ENCODE measurements around the gene SUSD6. TPM values are rescaled to one million over a fixed set of nuclear protein-coding genes. Genes with fewer than 3 reads are reported as not detected.
A peak's percentile ranks its signal among the peaks of the same experiment; 100 is the strongest.

Gene SUSD6
- total and polyA plus RNA-seq, 4 donors = 6.8 to 10.8 (median 7.6) TPM

DNA sequence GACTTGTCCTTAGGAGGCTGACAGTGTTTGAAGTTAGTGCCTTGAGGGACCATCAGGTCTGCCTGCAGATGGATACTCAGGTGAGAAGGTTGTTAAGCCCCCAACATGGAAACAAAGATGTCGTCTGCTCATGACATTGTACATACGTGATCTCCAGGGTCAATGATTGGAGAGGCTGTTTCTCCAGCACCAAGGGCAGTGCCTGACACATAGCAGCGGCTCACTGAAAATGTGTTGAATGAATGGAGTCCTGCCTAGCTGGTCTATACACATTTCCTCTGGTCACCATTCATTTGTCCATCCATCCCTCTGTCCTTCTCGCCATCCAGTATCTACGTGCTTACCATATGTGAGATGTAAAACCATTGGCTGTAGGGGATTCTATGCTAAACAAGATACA lies 43.8 kb upstream of the SUSD6 start:
- 84% methylated on average over 5 of the region's 5 CpGs for WGBS

DNA sequence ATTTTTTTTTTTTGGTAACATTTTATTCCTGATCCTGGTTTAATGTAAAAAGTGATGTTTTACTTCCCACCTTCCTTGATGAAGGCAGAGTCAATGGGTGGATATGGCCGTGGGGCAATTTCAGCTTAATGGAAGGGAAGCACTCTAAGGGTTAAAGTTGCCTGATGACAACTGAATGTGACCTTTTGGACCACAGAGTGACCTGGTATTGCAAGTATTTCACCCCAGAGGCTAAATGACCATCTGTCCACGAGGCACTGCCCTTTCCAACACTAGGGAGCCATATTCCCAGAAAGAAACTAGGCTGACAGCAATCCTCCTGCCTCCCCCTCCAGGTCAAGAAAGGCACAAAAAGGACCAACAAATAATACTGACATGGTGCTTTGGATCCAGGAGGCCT lies 41.5 kb upstream of the SUSD6 start:
- DNase-seq (ENCODE audit: low spot score) = no peak
- Histone ChIP-seq H3K9ac (ENCODE audit: low read depth in 1 of 2, low read length in 2 of 2) (no peak overlapping the region), H3K27me3 (ENCODE audit: control insufficient read depth in 4 of 4, insufficient read depth in 4 of 4, low read length in 3 of 4) (peaks cover 4 to 19% (median 8%) of the 10 kb centered on the region in 4 donors), H3K27ac (ENCODE audit: low read depth in 1 of 2, low read length in 2 of 2) (no peak overlapping the region), H3K9me3 (ENCODE audit: control insufficient read depth in 4 of 4, low read length in 3 of 4) (no peaks in the 10 kb centered on the region), H3K4me3 (ENCODE audit: low read depth in 1 of 3, low read length in 3 of 3) (no peak overlapping the region), H3K36me3 (ENCODE audit: control insufficient read depth in 4 of 4, insufficient read depth in 3 of 4, low read depth in 1 of 4, low read length in 3 of 4) (no peaks in the 10 kb centered on the region), H3K4me1 (ENCODE audit: control insufficient read depth in 4 of 4, insufficient read depth in 4 of 4, low read length in 3 of 4) (peaks cover 8 to 33% (median 15%) of the 10 kb centered on the region in 4 donors)
- WGBS = 49% methylated on average over 2 of the region's 2 CpGs
- TF ChIP-seq HNF4A (conservative IDR thresholded peaks at IDR 0.05) (peak; percentile 42 to 72), SP1 (IDR thresholded peaks at IDR 0.05) (no peak)

More for the DNA sequence above, 43.8 kb upstream of the SUSD6 start:
- H3K4me1 ChIP-seq (ENCODE audit: control insufficient read depth in 4 of 4, insufficient read depth in 4 of 4, low read length in 3 of 4) = peaks cover 8 to 13% (median 11%) of the 10 kb centered on the region in 4 donors
- H3K9ac ChIP-seq (ENCODE audit: low read depth in 1 of 2, low read length in 2 of 2) = no peak overlapping the region
- no peaks in the 10 kb centered on the region for H3K36me3 ChIP-seq (ENCODE audit: control insufficient read depth in 4 of 4, insufficient read depth in 3 of 4, low read depth in 1 of 4, low read length in 3 of 4)
- no peak overlapping the region for H3K4me3 ChIP-seq (ENCODE audit: low read depth in 1 of 3, low read length in 3 of 3)
- peaks cover 3 to 12% (median 9%) of the 10 kb centered on the region in 4 donors for H3K27me3 ChIP-seq (ENCODE audit: control insufficient read depth in 4 of 4, insufficient read depth in 4 of 4, low read length in 3 of 4)
- H3K27ac ChIP-seq (ENCODE audit: low read depth in 1 of 2, low read length in 2 of 2) = no peak overlapping the region
- TF ChIP-seq RXRA (IDR thresholded peaks at IDR 0.05) (no peak), TAF1 (conservative IDR thresholded peaks at IDR 0.05) (no peak), HNF4A (conservative IDR thresholded peaks at IDR 0.05) (no peak), YY1 (IDR thresholded peaks at IDR 0.05) (no peak)
- TF ChIP-seq, protein P1, sequence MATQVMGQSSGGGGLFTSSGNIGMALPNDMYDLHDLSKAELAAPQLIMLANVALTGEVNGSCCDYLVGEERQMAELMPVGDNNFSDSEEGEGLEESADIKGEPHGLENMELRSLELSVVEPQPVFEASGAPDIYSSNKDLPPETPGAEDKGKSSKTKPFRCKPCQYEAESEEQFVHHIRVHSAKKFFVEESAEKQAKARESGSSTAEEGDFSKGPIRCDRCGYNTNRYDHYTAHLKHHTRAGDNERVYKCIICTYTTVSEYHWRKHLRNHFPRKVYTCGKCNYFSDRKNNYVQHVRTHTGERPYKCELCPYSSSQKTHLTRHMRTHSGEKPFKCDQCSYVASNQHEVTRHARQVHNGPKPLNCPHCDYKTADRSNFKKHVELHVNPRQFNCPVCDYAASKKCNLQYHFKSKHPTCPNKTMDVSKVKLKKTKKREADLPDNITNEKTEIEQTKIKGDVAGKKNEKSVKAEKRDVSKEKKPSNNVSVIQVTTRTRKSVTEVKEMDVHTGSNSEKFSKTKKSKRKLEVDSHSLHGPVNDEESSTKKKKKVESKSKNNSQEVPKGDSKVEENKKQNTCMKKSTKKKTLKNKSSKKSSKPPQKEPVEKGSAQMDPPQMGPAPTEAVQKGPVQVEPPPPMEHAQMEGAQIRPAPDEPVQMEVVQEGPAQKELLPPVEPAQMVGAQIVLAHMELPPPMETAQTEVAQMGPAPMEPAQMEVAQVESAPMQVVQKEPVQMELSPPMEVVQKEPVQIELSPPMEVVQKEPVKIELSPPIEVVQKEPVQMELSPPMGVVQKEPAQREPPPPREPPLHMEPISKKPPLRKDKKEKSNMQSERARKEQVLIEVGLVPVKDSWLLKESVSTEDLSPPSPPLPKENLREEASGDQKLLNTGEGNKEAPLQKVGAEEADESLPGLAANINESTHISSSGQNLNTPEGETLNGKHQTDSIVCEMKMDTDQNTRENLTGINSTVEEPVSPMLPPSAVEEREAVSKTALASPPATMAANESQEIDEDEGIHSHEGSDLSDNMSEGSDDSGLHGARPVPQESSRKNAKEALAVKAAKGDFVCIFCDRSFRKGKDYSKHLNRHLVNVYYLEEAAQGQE (IDR thresholded peaks at IDR 0.05) = no peak
- TF ChIP-seq, protein P2, sequence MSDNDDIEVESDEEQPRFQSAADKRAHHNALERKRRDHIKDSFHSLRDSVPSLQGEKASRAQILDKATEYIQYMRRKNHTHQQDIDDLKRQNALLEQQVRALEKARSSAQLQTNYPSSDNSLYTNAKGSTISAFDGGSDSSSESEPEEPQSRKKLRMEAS (IDR thresholded peaks at IDR 0.05) = no peak
- H3K9me3 ChIP-seq (ENCODE audit: control insufficient read depth in 4 of 4, low read length in 3 of 4) = no peaks in the 10 kb centered on the region
- DNase-seq (ENCODE audit: low spot score) = no peak

DNA sequence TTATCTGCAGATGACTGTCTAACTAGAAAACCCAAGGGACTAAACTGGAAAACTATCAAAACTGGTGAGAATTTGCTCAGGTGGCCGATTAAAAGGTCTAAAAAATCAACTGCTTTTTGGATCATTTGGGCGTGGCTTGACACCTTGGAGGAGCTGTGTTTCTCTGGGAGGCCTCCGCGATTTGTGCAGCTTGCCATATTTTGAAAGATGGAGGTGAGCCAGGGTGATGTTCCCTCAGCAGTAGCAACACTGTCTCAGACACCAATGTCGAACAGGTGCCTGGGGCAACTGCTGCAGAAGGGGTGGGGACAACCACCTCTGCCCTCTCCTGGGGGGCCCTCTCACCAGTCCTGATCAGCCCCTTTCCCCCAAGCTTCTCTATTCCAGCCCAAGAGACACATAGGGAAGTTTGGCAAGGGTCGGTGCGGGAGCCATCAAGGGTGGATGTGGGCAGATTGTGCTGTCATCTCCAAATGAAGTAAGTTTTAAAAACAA lies 40.5 kb upstream of the SUSD6 start:
- Histone ChIP-seq H3K9ac (ENCODE audit: low read depth in 1 of 2, low read length in 2 of 2) (no peak overlapping the region), H3K36me3 (ENCODE audit: control insufficient read depth in 4 of 4, insufficient read depth in 3 of 4, low read depth in 1 of 4, low read length in 3 of 4) (no peaks in the 10 kb centered on the region), H3K27me3 (ENCODE audit: control insufficient read depth in 4 of 4, insufficient read depth in 4 of 4, low read length in 3 of 4) (peaks cover 4 to 16% (median 8%) of the 10 kb centered on the region in 4 donors), H3K9me3 (ENCODE audit: control insufficient read depth in 4 of 4, low read length in 3 of 4) (no peaks in the 10 kb centered on the region), H3K27ac (ENCODE audit: low read depth in 1 of 2, low read length in 2 of 2) (no peak overlapping the region), H3K4me3 (ENCODE audit: low read depth in 1 of 3, low read length in 3 of 3) (no peak overlapping the region), H3K4me1 (ENCODE audit: control insufficient read depth in 4 of 4, insufficient read depth in 4 of 4, low read length in 3 of 4) (peaks cover 8 to 33% (median 15%) of the 10 kb centered on the region in 4 donors)
- DNase-seq (ENCODE audit: low spot score) = no peak
- 88% methylated on average over 7 of the region's 7 CpGs for WGBS
- TF ChIP-seq YY1 (IDR thresholded peaks at IDR 0.05) = no peak
- TF ChIP-seq RXRA (IDR thresholded peaks at IDR 0.05) = no peak
- TF ChIP-seq, protein P3, sequence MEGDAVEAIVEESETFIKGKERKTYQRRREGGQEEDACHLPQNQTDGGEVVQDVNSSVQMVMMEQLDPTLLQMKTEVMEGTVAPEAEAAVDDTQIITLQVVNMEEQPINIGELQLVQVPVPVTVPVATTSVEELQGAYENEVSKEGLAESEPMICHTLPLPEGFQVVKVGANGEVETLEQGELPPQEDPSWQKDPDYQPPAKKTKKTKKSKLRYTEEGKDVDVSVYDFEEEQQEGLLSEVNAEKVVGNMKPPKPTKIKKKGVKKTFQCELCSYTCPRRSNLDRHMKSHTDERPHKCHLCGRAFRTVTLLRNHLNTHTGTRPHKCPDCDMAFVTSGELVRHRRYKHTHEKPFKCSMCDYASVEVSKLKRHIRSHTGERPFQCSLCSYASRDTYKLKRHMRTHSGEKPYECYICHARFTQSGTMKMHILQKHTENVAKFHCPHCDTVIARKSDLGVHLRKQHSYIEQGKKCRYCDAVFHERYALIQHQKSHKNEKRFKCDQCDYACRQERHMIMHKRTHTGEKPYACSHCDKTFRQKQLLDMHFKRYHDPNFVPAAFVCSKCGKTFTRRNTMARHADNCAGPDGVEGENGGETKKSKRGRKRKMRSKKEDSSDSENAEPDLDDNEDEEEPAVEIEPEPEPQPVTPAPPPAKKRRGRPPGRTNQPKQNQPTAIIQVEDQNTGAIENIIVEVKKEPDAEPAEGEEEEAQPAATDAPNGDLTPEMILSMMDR (IDR thresholded peaks at IDR 0.05; ENCODE audit: low read depth, low read length, missing input control) = no peak
- TF ChIP-seq EGR1 (IDR thresholded peaks at IDR 0.05; ENCODE audit: low read depth in 2 of 2) = no peak
- TF ChIP-seq FOXA2 (IDR thresholded peaks at IDR 0.05) = no peak
- TF ChIP-seq, protein P2 (IDR thresholded peaks at IDR 0.05) = no peak
- no peak for TF ChIP-seq HNF4G (IDR thresholded peaks at IDR 0.05)
- no peak for TF ChIP-seq HNF4A (conservative IDR thresholded peaks at IDR 0.05)
- TF ChIP-seq FOXA1 (IDR thresholded peaks at IDR 0.05) = no peak

All from liver (tissue), 9 donors.